ENCODE results near the gene MAP3K5. TPM values are rescaled to one million over a fixed set of nuclear protein-coding genes. Genes with fewer than 3 reads are reported as not detected.

MAP3K5 gene
- total and polyA plus RNA-seq, 2 donors (not counting 3 experiments of a cell fraction or from before 2014, with no cell fraction given) = 1.5 to 7.0 TPM

DNA sequence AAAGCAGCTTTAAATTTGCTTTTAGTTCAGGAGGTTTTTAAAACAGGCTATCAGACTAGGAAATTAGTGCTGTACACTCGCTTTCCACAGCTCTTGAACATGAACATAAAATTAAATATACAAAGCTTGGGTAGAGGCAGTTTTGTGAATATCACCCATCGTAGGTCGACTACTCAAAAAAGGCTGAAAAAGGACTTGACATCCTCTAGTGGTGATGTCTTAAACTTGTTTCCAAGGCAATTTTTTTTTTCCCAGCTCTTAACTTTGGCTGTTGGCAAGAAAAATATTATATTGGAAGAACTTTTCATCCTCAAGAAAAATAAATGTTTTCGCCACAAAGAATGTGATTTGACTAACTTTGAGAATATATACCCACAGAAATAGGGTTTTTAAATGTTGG lies 244.9 kb downstream of the MAP3K5 start:
- Histone ChIP-seq H3K9me1 (replicated peaks; ENCODE audit: control insufficient read depth, extremely low read depth, insufficient read depth, low read length) (no peaks in the 10 kb centered on the region), H3K27me3 (ENCODE audit: control insufficient read depth in 2 of 2, insufficient read depth in 2 of 2, low read length in 2 of 2) (peaks cover 40 to 41% of the 10 kb centered on the region in 2 experiments), H3K9me3 (replicated peaks; ENCODE audit: control insufficient read depth, insufficient read depth, low read length) (no peaks in the 10 kb centered on the region), H3K79me2 (ENCODE audit: control insufficient read depth, insufficient read depth, low read length) (no peaks in the 10 kb centered on the region), H3K36me3 (ENCODE audit: control insufficient read depth in 2 of 2, extremely low read depth in 1 of 2, insufficient read depth in 2 of 2, low read length in 2 of 2) (no peaks in the 10 kb centered on the region), H3K27ac (ENCODE audit: insufficient read depth, low read depth, low read length) (no peak overlapping the region), H4K20me1 (replicated peaks; ENCODE audit: control insufficient read depth, extremely low read depth, insufficient read depth, low read length) (no peaks in the 10 kb centered on the region), H3K4me1 (ENCODE audit: control insufficient read depth, extremely low read depth, insufficient read depth, low read length) (peaks cover 13% of the 10 kb centered on the region), H3K4me2 (ENCODE audit: insufficient read depth, low read length) (no peak overlapping the region), H3K4me3 (replicated peaks in 1 of 3; ENCODE audit: insufficient read depth in 1 of 3, low read depth in 1 of 3, low read length in 3 of 3) (no peak overlapping the region), H3K9ac (replicated peaks; ENCODE audit: extremely low read depth, insufficient read depth, low read length) (no peak overlapping the region), H2AFZ (ENCODE audit: low read depth, low read length) (no peak overlapping the region)
- DNase-seq (ENCODE audit: low read depth, low spot score) (no peak), FAIRE-seq (peak; percentile 24)
- intact Hi-C loops (cut with micrococcal nuclease) (no loop called here), dilution Hi-C loops (cut with MboI; ENCODE audit: extremely low pct_ligation_motif_present, low sequenced_read_pairs) (no loop called here)
- no TSS peak for BruUV-seq (replicated peaks)
- TF ChIP-seq GATA2 (IDR thresholded peaks at IDR 0.05; ENCODE audit: insufficient read depth, insufficient read length, low read depth, low read length) (no peak), MYC (IDR thresholded peaks at IDR 0.05; ENCODE audit: low read depth, low read length) (no peak), CTCF (IDR thresholded peaks at IDR 0.05; ENCODE audit: extremely low read depth in 1 of 2, insufficient read depth in 1 of 2, low read depth in 1 of 2, low read length in 2 of 2) (peak in 1 of 2 donors; percentile 22), MAX (IDR thresholded peaks at IDR 0.05; ENCODE audit: insufficient read depth, insufficient read length) (no peak)
- POLR2A ChIA-PET = no interaction called here
- CTCF ChIA-PET = interaction anchor here (0.8 to 1.4 kb wide), 10 partner anchors 15 to 1012 kb away, joined by 3 to 9 read pairs (median 3); partner anchors contain the start of genes MAP3K5 and PEX7

DNA sequence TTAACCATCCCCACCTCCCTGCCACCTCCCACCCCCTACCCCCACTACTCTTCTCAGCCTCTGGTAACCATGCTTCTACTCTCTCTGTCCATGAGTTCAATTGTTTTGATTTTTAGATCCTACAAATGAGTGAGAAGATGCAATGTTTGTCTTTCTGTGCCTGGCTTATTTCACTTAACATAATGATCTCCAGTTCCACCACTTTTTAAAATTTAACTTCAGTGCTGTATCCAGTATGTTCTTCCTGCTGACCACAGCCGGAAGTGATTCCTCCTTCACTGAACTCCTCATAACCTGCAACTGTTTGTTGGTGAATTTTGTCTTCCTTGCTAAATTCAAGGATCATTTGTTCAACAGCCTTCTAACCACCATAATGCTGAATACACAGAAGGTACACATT lies 245.9 kb downstream of the MAP3K5 start:
- H3K9ac ChIP-seq (replicated peaks; ENCODE audit: extremely low read depth, insufficient read depth, low read length) = no peak overlapping the region
- ChIA-PET CTCF (no interaction called here), POLR2A (no interaction called here)
- peaks cover 13% of the 10 kb centered on the region for H3K4me1 ChIP-seq (ENCODE audit: control insufficient read depth, extremely low read depth, insufficient read depth, low read length)
- no peak overlapping the region for H3K4me3 ChIP-seq (replicated peaks in 1 of 3; ENCODE audit: insufficient read depth in 1 of 3, low read depth in 1 of 3, low read length in 3 of 3)
- H3K9me3 ChIP-seq (replicated peaks; ENCODE audit: control insufficient read depth, insufficient read depth, low read length) = no peaks in the 10 kb centered on the region
- FAIRE-seq (no peak), DNase-seq (ENCODE audit: low read depth, low spot score) (no peak)
- no peak overlapping the region for H2AFZ ChIP-seq (ENCODE audit: low read depth, low read length)
- H3K27me3 ChIP-seq (ENCODE audit: control insufficient read depth in 2 of 2, insufficient read depth in 2 of 2, low read length in 2 of 2) = peaks cover 37 to 38% of the 10 kb centered on the region in 2 experiments
- TF ChIP-seq FOS (IDR thresholded peaks at IDR 0.05; ENCODE audit: borderline replicate concordance, insufficient read depth, low read length) (no peak), CTCF (IDR thresholded peaks at IDR 0.05; ENCODE audit: extremely low read depth in 1 of 2, insufficient read depth in 1 of 2, low read depth in 1 of 2, low read length in 2 of 2) (no peak), EZH2 (IDR thresholded peaks at IDR 0.05; ENCODE audit: borderline replicate concordance, low read depth, low read length, severe bottlenecking) (no peak), POLR2A (IDR thresholded peaks at IDR 0.05; ENCODE audit: low read depth, low read length) (no peak), MAX (IDR thresholded peaks at IDR 0.05; ENCODE audit: insufficient read depth, insufficient read length) (no peak), GATA2 (IDR thresholded peaks at IDR 0.05; ENCODE audit: insufficient read depth, insufficient read length, low read depth, low read length) (no peak), POLR2AphosphoS5 (IDR thresholded peaks at IDR 0.05; ENCODE audit: insufficient read depth, low read depth, low read length) (no peak), JUN (IDR thresholded peaks at IDR 0.05; ENCODE audit: borderline replicate concordance, insufficient read depth, insufficient read length, low read depth) (no peak), MYC (IDR thresholded peaks at IDR 0.05; ENCODE audit: low read depth, low read length) (no peak)
- no TSS peak for BruUV-seq (replicated peaks)
- intact Hi-C loops (cut with micrococcal nuclease) = no loop called here
- H3K79me2 ChIP-seq (ENCODE audit: control insufficient read depth, insufficient read depth, low read length) = no peaks in the 10 kb centered on the region
- H3K36me3 ChIP-seq (ENCODE audit: control insufficient read depth in 2 of 2, extremely low read depth in 1 of 2, insufficient read depth in 2 of 2, low read length in 2 of 2) = no peaks in the 10 kb centered on the region
- H3K27ac ChIP-seq (ENCODE audit: insufficient read depth, low read depth, low read length) = no peak overlapping the region
- no peaks in the 10 kb centered on the region for H4K20me1 ChIP-seq (replicated peaks; ENCODE audit: control insufficient read depth, extremely low read depth, insufficient read depth, low read length)
- H3K9me1 ChIP-seq (replicated peaks; ENCODE audit: control insufficient read depth, extremely low read depth, insufficient read depth, low read length) = no peaks in the 10 kb centered on the region
- dilution Hi-C loops (cut with MboI; ENCODE audit: extremely low pct_ligation_motif_present, low sequenced_read_pairs) = no loop called here
- no peak overlapping the region for H3K4me2 ChIP-seq (ENCODE audit: insufficient read depth, low read length)

Data from endothelial cell of umbilical vein (primary cell).